ENCODE data around the gene GET3. TPM values are rescaled to one million over a fixed set of nuclear protein-coding genes. Genes with fewer than 3 reads are reported as not detected.

GET3 gene
- total and polyA plus RNA-seq, 2 of the 13 experiments (the other 11 are each of a cell fraction or from before 2014, with no cell fraction given), result 57.7 to 59.4 TPM

GRCh38 chr19:12695514-12695913 is 41.8 kb upstream of the GET3 start:
- Histone ChIP-seq H3K79me2 (ENCODE audit: insufficient read depth, low read length) (peaks cover 4% of the 10 kb centered on the region), H3K4me2 (ENCODE audit: low read depth, low read length) (peak overlapping the region; percentile 86), H3K9me3 (ENCODE audit: low read length) (no peaks in the 10 kb centered on the region), H3K4me1 (ENCODE audit: insufficient read depth, low read length) (peaks cover 16% of the 10 kb centered on the region), H3K36me3 (replicated peaks in 1 of 2; ENCODE audit: control insufficient read depth in 1 of 2, insufficient read depth in 2 of 2, low read length in 2 of 2) (peaks cover 2 to 5% of the 10 kb centered on the region in 2 experiments; a peak in 1 of 5 replicates), H3K27me3 (ENCODE audit: control insufficient read depth in 1 of 2, insufficient read depth in 2 of 2, low read length in 2 of 2) (no peaks in the 10 kb centered on the region; a peak in 1 of 5 replicates), H3K4me3 (replicated peaks in 1 of 3; ENCODE audit: insufficient read depth in 1 of 3, low read depth in 2 of 3, low read length in 3 of 3) (peak overlapping the region; percentile 79 to 100 (median 92)), H3K27ac (ENCODE audit: extremely low read length, insufficient read depth, low read length) (no peak overlapping the region), H4K20me1 (ENCODE audit: insufficient read depth, low read length) (no peaks in the 10 kb centered on the region), H3K9ac (ENCODE audit: insufficient read depth, low read depth, low read length) (peak overlapping the region; percentile 81), H2AFZ (ENCODE audit: low read length) (no peak overlapping the region)
- FAIRE-seq (no peak), DNase-seq (ENCODE audit: low spot score) (no peak), ATAC-seq (no peak; the same call in 2 of the 3 replicates)
- TF ChIP-seq PCBP1 (IDR thresholded peaks at IDR 0.05; ENCODE audit: borderline replicate concordance, low read depth, low read length) (no peak), ZSCAN29 (CRISPR knock-in tag; conservative IDR thresholded peaks at IDR 0.05) (no peak), PHF8 (CRISPR knock-in tag; IDR thresholded peaks at IDR 0.05) (no peak), SIX4 (CRISPR knock-in tag; IDR thresholded peaks at IDR 0.05) (no peak), PITX1 (CRISPR knock-in tag; IDR thresholded peaks at IDR 0.05) (no peak), ZNF142 (CRISPR knock-in tag; IDR thresholded peaks at IDR 0.05) (no peak), RXRB (CRISPR knock-in tag; IDR thresholded peaks at IDR 0.05; ENCODE audit: borderline replicate concordance) (no peak), ZNF816 (CRISPR knock-in tag; IDR thresholded peaks at IDR 0.05; ENCODE audit: borderline replicate concordance) (no peak), ATAD3A (CRISPR knock-in tag; IDR thresholded peaks at IDR 0.05) (no peak), ZNF770 (CRISPR knock-in tag; IDR thresholded peaks at IDR 0.05) (no peak), TERF1 (CRISPR knock-in tag; IDR thresholded peaks at IDR 0.05) (no peak)
- intact Hi-C loops (cut with micrococcal nuclease; ENCODE audit: unreplicated experiment), result no loop called here
- in situ Hi-C loops (cut with HindIII; ENCODE audit: extremely low pct_ligation_motif_present, low pct_unique_long_range_greater_than_20kb), result no loop called here
- POLR2A ChIA-PET, result interaction anchor here (2.5 kb wide), 1 partner anchor 17 kb away, joined by 9 read pairs; no protein-coding TSS in a partner anchor
- no CpG with 5 or more reads among the region's 1 CpG for WGBS (ENCODE audit: low lambda C conversion rate)
- no TSS peak for BruUV-seq (replicated peaks)
- CTCF ChIA-PET (ENCODE audit: low intra/inter-chr PET ratio, low total read pairs), result no interaction called here

Measured in HepG2 (cell line).